Measurements from ENCODE around the gene TMEM272.

DNA sequence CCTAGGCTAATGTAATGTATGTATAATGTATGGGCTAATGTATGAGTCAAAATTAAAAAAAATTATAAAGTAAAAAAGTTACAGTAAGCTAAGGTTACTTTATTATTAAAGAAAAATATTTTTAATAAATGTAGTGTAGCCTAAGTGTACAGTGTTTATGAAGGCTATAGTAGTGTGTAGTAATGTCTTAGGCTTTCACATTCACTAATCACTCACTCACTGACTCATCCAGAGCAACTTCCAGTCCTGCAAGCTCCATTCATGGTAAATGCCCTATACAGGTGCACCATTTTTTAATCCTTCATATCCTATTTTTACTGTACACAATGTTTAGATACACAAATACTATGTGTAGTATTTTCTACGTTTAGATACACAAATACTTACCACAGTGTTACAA, 1.8 kb upstream of the TMEM272 start:
- TF ChIP-seq POLR2A (IDR thresholded peaks at IDR 0.05) = no peak
- TF ChIP-seq, protein P1, sequence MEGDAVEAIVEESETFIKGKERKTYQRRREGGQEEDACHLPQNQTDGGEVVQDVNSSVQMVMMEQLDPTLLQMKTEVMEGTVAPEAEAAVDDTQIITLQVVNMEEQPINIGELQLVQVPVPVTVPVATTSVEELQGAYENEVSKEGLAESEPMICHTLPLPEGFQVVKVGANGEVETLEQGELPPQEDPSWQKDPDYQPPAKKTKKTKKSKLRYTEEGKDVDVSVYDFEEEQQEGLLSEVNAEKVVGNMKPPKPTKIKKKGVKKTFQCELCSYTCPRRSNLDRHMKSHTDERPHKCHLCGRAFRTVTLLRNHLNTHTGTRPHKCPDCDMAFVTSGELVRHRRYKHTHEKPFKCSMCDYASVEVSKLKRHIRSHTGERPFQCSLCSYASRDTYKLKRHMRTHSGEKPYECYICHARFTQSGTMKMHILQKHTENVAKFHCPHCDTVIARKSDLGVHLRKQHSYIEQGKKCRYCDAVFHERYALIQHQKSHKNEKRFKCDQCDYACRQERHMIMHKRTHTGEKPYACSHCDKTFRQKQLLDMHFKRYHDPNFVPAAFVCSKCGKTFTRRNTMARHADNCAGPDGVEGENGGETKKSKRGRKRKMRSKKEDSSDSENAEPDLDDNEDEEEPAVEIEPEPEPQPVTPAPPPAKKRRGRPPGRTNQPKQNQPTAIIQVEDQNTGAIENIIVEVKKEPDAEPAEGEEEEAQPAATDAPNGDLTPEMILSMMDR (IDR thresholded peaks at IDR 0.05) = no peak
